ENCODE data around the gene CDKAL1. TPM values are rescaled to one million over a fixed set of nuclear protein-coding genes. Genes with fewer than 3 reads are reported as not detected.

The CDKAL1 gene
- total and polyA plus RNA-seq, 2 of the 8 experiments (the other 6 are each of a cell fraction or from before 2014, with no cell fraction given), result 8.4 to 24.6 TPM

GRCh38 chr6:21085643-21086042, 551.4 kb downstream of the CDKAL1 start:
- ChIA-PET POLR2A (ENCODE audit: partially characterized antibody) (no interaction called here), CTCF (ENCODE audit: partially characterized antibody) (no interaction called here)
- no peaks in the 10 kb centered on the region for H3K79me1 ChIP-seq (ENCODE audit: low read depth, low read length)
- no peaks in the 10 kb centered on the region for H3K23me2 ChIP-seq (ENCODE audit: low read depth, low read length)
- H3K9ac ChIP-seq (replicated peaks in 1 of 4; ENCODE audit: extremely low read depth in 1 of 4, low read depth in 3 of 4, low read length in 3 of 4), result no peak overlapping the region
- H3K14ac ChIP-seq (ENCODE audit: insufficient read length), result no peak overlapping the region
- no peak overlapping the region for H3K4ac ChIP-seq (replicated peaks; ENCODE audit: insufficient read length, low read depth, low read length)
- H2BK20ac ChIP-seq (ENCODE audit: low read length), result no peak overlapping the region
- no peak overlapping the region for H3K27ac ChIP-seq (ENCODE audit: low read depth, low read length)
- H3K36me3 ChIP-seq (ENCODE audit: control insufficient read depth in 2 of 4, insufficient read depth in 4 of 4, low read length in 3 of 4), result no peaks in the 10 kb centered on the region
- WGBS, 2 experiments (ENCODE audit: extremely low coverage in 1 of 2, insufficient coverage in 1 of 2, insufficient read length in 1 of 2, insufficient replicate concordance in 2 of 2, low coverage in 1 of 2, low lambda C conversion rate in 2 of 2, missing lambda C conversion rate in 1 of 2), result 93% methylated on average over 3 of the region's 3 CpGs; no CpG with 5 or more reads in 1 of the 2 experiments
- H2BK5ac ChIP-seq (ENCODE audit: low read depth, low read length), result no peak overlapping the region
- H3K27me3 ChIP-seq (replicated peaks in 1 of 4; ENCODE audit: control insufficient read depth in 3 of 4, extremely low read depth in 1 of 4, insufficient read depth in 3 of 4, low read length in 3 of 4), result no peaks in the 10 kb centered on the region
- no peak overlapping the region for H4K5ac ChIP-seq (ENCODE audit: insufficient read length, low read depth, low read length)
- FAIRE-seq (no peak), DNase-seq (ENCODE audit: low read depth in 1 of 2, low spot score in 2 of 2) (no peak)
- no peak overlapping the region for H2BK12ac ChIP-seq (ENCODE audit: low read depth, low read length)
- no peak overlapping the region for H4K8ac ChIP-seq (ENCODE audit: extremely low read depth, insufficient read depth, low read length)
- H2AK5ac ChIP-seq (ENCODE audit: low read depth, low read length), result no peak overlapping the region
- no peak overlapping the region for H2AFZ ChIP-seq (ENCODE audit: low read length)
- no peak overlapping the region for H3K23ac ChIP-seq (ENCODE audit: insufficient read length)
- no peaks in the 10 kb centered on the region for H3K4me1 ChIP-seq (replicated peaks in 1 of 4; ENCODE audit: control insufficient read depth in 3 of 4, insufficient read depth in 4 of 4, low read length in 3 of 4)
- H4K20me1 ChIP-seq (replicated peaks in 1 of 2; ENCODE audit: control insufficient read depth in 1 of 2, insufficient read depth in 2 of 2, low read length in 2 of 2), result no peaks in the 10 kb centered on the region
- H3K4me2 ChIP-seq (ENCODE audit: insufficient read depth in 1 of 2, low read depth in 2 of 2, low read length in 2 of 2), result no peak overlapping the region
- H2BK120ac ChIP-seq (replicated peaks; ENCODE audit: low read depth, low read length), result no peak overlapping the region
- H3K4me3 ChIP-seq (ENCODE audit: extremely low read depth in 1 of 4, insufficient read depth in 2 of 4, low read depth in 3 of 4, low read length in 4 of 4), result no peak overlapping the region
- H3K18ac ChIP-seq (ENCODE audit: extremely low read depth, low read length), result no peak overlapping the region
- no peak overlapping the region for H4K91ac ChIP-seq (replicated peaks; ENCODE audit: insufficient read length, low read length)
- H3K9me3 ChIP-seq (ENCODE audit: insufficient read depth in 2 of 2, low read depth in 1 of 2, low read length in 1 of 2), result no peaks in the 10 kb centered on the region
- no peak overlapping the region for H3K56ac ChIP-seq (replicated peaks; ENCODE audit: insufficient read length, low read depth, low read length)
- H2BK15ac ChIP-seq (ENCODE audit: low read length), result no peak overlapping the region
- no peaks in the 10 kb centered on the region for H3K79me2 ChIP-seq (ENCODE audit: control insufficient read depth in 1 of 2, insufficient read depth in 2 of 2, low read length in 2 of 2)
- TF ChIP-seq JUND (IDR thresholded peaks at IDR 0.05; ENCODE audit: low read length) (no peak), RFX5 (IDR thresholded peaks at IDR 0.05; ENCODE audit: borderline replicate concordance, low read depth, low read length) (no peak), CTCF (IDR thresholded peaks at IDR 0.05; ENCODE audit: control extremely low read depth in 1 of 3, insufficient read depth in 1 of 3, low read depth in 1 of 3, low read length in 3 of 3) (no peak), ATF3 (IDR thresholded peaks at IDR 0.05; ENCODE audit: insufficient read depth, low read depth, low read length) (no peak), GABPA (IDR thresholded peaks at IDR 0.05; ENCODE audit: borderline replicate concordance, insufficient read depth, low read length) (no peak), TEAD4 (IDR thresholded peaks at IDR 0.05; ENCODE audit: low read depth, low read length) (no peak), POU5F1 (IDR thresholded peaks at IDR 0.05; ENCODE audit: low read depth, low read length) (no peak), ASH2L (IDR thresholded peaks at IDR 0.05; ENCODE audit: low read length) (no peak), SIX5 (IDR thresholded peaks at IDR 0.05; ENCODE audit: low read depth, low read length) (no peak), SIN3A (conservative IDR thresholded peaks at IDR 0.05 in 1 of 2, IDR thresholded peaks at IDR 0.05 in 1 of 2; ENCODE audit: low read depth in 1 of 2, low read length in 2 of 2) (no peak)

Data from H1 (cell line).